DND-41 (cell line): ENCODE measurements around the gene DOCK6.

Experiments
- ATAC-seq: fragments of 200-7000 bp; cut with Tn5 transposase; 3 replicates; pipeline ENCODE4 v1.9.1; 2021; ENCODE audit warnings: low read depth; ENCODE audit not compliant: insufficient read depth
- DNase-seq: peaks from one replicate; pipeline ENCODE4 v3.0.0-alpha.2; 2020
- H2AFZ ChIP-seq: 2 replicates; pipeline ENCODE4 v1.6.0; 2012; ENCODE audit warnings: low read depth, low read length
- H3K27ac ChIP-seq: 2 replicates; pipeline ENCODE4 v1.5.1; 2012; ENCODE audit warnings: low read length, inconsistent platforms
- H3K27me3 ChIP-seq: fragments of 200-600 bp; sonication (generic); 2 replicates; pipeline ENCODE4 v1.6.0; 2012; ENCODE audit warnings: low read length, mild to moderate bottlenecking, inconsistent platforms; ENCODE audit not compliant: insufficient read depth, poor library complexity
- H3K36me3 ChIP-seq: 2 replicates; pipeline ENCODE4 v1.5.1; 2012; ENCODE audit warnings: low read length, inconsistent platforms; ENCODE audit not compliant: insufficient read depth
- H3K4me1 ChIP-seq: 2 replicates; pipeline ENCODE4 v1.5.1; 2012; ENCODE audit warnings: mild to moderate bottlenecking, low read length; ENCODE audit not compliant: insufficient read depth
- H3K4me2 ChIP-seq: 2 replicates; pipeline ENCODE4 v1.6.0; 2012; ENCODE audit warnings: mild to moderate bottlenecking, moderate library complexity, low read length, inconsistent platforms; ENCODE audit not compliant: insufficient read depth
- H3K4me3 ChIP-seq, 2 experiments: fragments of 200-600 bp in 1 of 2; shearing (Covaris generic) in 1 of 2; 2 replicates each; pipeline ENCODE4 v1.5.1; 2012 to 2016; ENCODE audit warnings: inconsistent platforms in 2 of 2, low read length in 2 of 2, mild to moderate bottlenecking in 2 of 2, low read depth in 1 of 2, moderate library complexity in 1 of 2
- H3K79me2 ChIP-seq: 2 replicates; pipeline ENCODE4 v1.6.0; 2012; ENCODE audit warnings: low read length, inconsistent platforms; ENCODE audit not compliant: insufficient read depth
- H3K9ac ChIP-seq: 2 replicates; pipeline ENCODE4 v1.6.0; 2012; ENCODE audit warnings: low read depth, mild to moderate bottlenecking, inconsistent platforms, low read length, moderate library complexity
- H3K9me3 ChIP-seq: 2 replicates; pipeline ENCODE4 v1.5.1; 2012; ENCODE audit warnings: low read length, moderate library complexity, mild to moderate bottlenecking, inconsistent platforms; ENCODE audit not compliant: insufficient read depth, severe bottlenecking
- H4K20me1 ChIP-seq: 2 replicates; pipeline ENCODE4 v1.6.0; 2012; ENCODE audit warnings: low read length; ENCODE audit not compliant: insufficient read depth
- CTCF ChIP-seq: IDR thresholded peaks from 2 replicates; pipeline ENCODE4 v1.5.1; 2012; ENCODE audit warnings: borderline replicate concordance, low read length, moderate library complexity, mild to moderate bottlenecking; ENCODE audit not compliant: poor library complexity, severe bottlenecking; ENCODE audit errors: extremely low read depth
- EZH2 ChIP-seq: IDR thresholded peaks from 3 replicates; pipeline ENCODE4 v1.6.1; 2012; ENCODE audit warnings: borderline replicate concordance, low read depth, mild to moderate bottlenecking, moderate library complexity, low read length, inconsistent platforms; ENCODE audit not compliant: severe bottlenecking

Gene DOCK6

GRCh38 chr19:11273989-11274388 lies 11.7 kb upstream of the DOCK6 start:
- no peak for ATAC-seq
- H3K4me1 ChIP-seq = peaks cover 6% of the 10 kb centered on the region
- TF ChIP-seq EZH2 = no peak
- no peak for TF ChIP-seq CTCF

GRCh38 chr19:11273296-11273695 lies 11.0 kb upstream of the DOCK6 start:
- H3K27me3 ChIP-seq = peaks cover 3% of the 10 kb centered on the region
- no peak overlapping the region for H2AFZ ChIP-seq
- H3K79me2 ChIP-seq = no peaks in the 10 kb centered on the region
- H3K4me2 ChIP-seq = no peak overlapping the region
- no peaks in the 10 kb centered on the region for H3K36me3 ChIP-seq
- peaks cover 3% of the 10 kb centered on the region for H4K20me1 ChIP-seq
- H3K4me1 ChIP-seq = no peaks in the 10 kb centered on the region
- DNase-seq = no peak
- TF ChIP-seq EZH2 (no peak), CTCF (no peak)
- no peak for ATAC-seq
- H3K27ac ChIP-seq = no peak overlapping the region
- H3K9ac ChIP-seq = no peak overlapping the region
- peaks cover 14% of the 10 kb centered on the region for H3K9me3 ChIP-seq
- H3K4me3 ChIP-seq = no peak overlapping the region

More at GRCh38 chr19:11273989-11274388, 11.7 kb upstream of the DOCK6 start:
- no peak overlapping the region for H3K27ac ChIP-seq
- no peak overlapping the region for H3K4me3 ChIP-seq
- H2AFZ ChIP-seq = no peak overlapping the region
- H3K4me2 ChIP-seq = no peak overlapping the region
- no peaks in the 10 kb centered on the region for H3K79me2 ChIP-seq
- H3K27me3 ChIP-seq = no peaks in the 10 kb centered on the region
- H3K9ac ChIP-seq = no peak overlapping the region
- H4K20me1 ChIP-seq = peaks cover 3% of the 10 kb centered on the region
- peaks cover 19% of the 10 kb centered on the region for H3K9me3 ChIP-seq
- DNase-seq = no peak
- no peaks in the 10 kb centered on the region for H3K36me3 ChIP-seq

GRCh38 chr19:11269408-11269807 lies 7.1 kb upstream of the DOCK6 start:
- Histone ChIP-seq H4K20me1 (peaks cover 9% of the 10 kb centered on the region), H3K27ac (no peak overlapping the region), H3K9ac (no peak overlapping the region), H3K4me1 (no peaks in the 10 kb centered on the region), H3K36me3 (no peaks in the 10 kb centered on the region), H2AFZ (no peak overlapping the region), H3K79me2 (no peaks in the 10 kb centered on the region), H3K4me3 (no peak overlapping the region), H3K9me3 (no peaks in the 10 kb centered on the region), H3K27me3 (peaks cover 13% of the 10 kb centered on the region), H3K4me2 (no peak overlapping the region)
- TF ChIP-seq EZH2 = no peak
- TF ChIP-seq CTCF = no peak
- DNase-seq (no peak), ATAC-seq (no peak)

- Histone ChIP-seq H3K27ac (no peak overlapping the region), H2AFZ (no peak overlapping the region), H3K79me2 (no peaks in the 10 kb centered on the region), H3K4me2 (no peak overlapping the region), H3K9me3 (no peaks in the 10 kb centered on the region), H3K4me1 (no peaks in the 10 kb centered on the region), H3K9ac (no peak overlapping the region), H3K27me3 (peaks cover 13% of the 10 kb centered on the region), H3K36me3 (no peaks in the 10 kb centered on the region), H4K20me1 (peaks cover 7% of the 10 kb centered on the region), H3K4me3 (no peak overlapping the region)
- no peak for ATAC-seq
- TF ChIP-seq CTCF = no peak
- TF ChIP-seq EZH2 = no peak
- DNase-seq = no peak
These were observed 6.5 kb upstream of the DOCK6 start for GRCh38 chr19:11268783-11269267.
